HUES6 (cell line): Measurements from ENCODE around the gene TANGO6.
"Not testable (repeated sequence)": the region's sequence is repeated elsewhere in the genome, so short reads cannot be mapped to it uniquely, and the experiment has no call there.

Experiments
- H3K27ac ChIP-seq: 2 replicates; pipeline ENCODE4 v1.7.0; 2013; ENCODE audit warnings: low read depth, mild to moderate bottlenecking, low read length, inconsistent platforms
- H3K27me3 ChIP-seq: 2 replicates; pipeline ENCODE4 v1.6.1; 2013; ENCODE audit warnings: low read length; ENCODE audit not compliant: control insufficient read depth, insufficient read depth
- H3K36me3 ChIP-seq: 2 replicates; pipeline ENCODE4 v1.6.1; 2013; ENCODE audit warnings: low read length; ENCODE audit not compliant: control insufficient read depth, insufficient read depth
- H3K4me1 ChIP-seq: 2 replicates; pipeline ENCODE4 v1.6.1; 2013; ENCODE audit warnings: low read length; ENCODE audit not compliant: control insufficient read depth, insufficient read depth
- H3K4me3 ChIP-seq: 2 replicates; pipeline ENCODE4 v1.5.1; 2013; ENCODE audit warnings: low read depth, low read length
- H3K9ac ChIP-seq: one replicate; pipeline ENCODE4 v1.6.1; 2013; ENCODE audit warnings: mild to moderate bottlenecking, low read length
- H3K9me3 ChIP-seq: 2 replicates; pipeline ENCODE4 v1.6.1; 2013; ENCODE audit warnings: low read depth, low read length; ENCODE audit not compliant: control insufficient read depth, insufficient read depth

Gene TANGO6

GRCh38 chr16:68990172-68990845 is 147.0 kb downstream of the TANGO6 start:
- not testable (repeated sequence) for H3K4me3 ChIP-seq, H3K36me3 ChIP-seq, H3K27me3 ChIP-seq, H3K9me3 ChIP-seq, H3K9ac ChIP-seq, H3K27ac ChIP-seq
- H3K4me1 ChIP-seq = peaks cover 35% of the 10 kb centered on the region

GRCh38 chr16:68991075-68991474 is 147.7 kb downstream of the TANGO6 start:
- Histone ChIP-seq H3K4me1 (peaks cover 40% of the 10 kb centered on the region), H3K27ac (no peak overlapping the region), H3K9me3 (no peaks in the 10 kb centered on the region), H3K36me3 (no peaks in the 10 kb centered on the region), H3K4me3 (no peak overlapping the region), H3K27me3 (no peaks in the 10 kb centered on the region), H3K9ac (no peak overlapping the region)

GRCh38 chr16:68992521-68992920 is 149.2 kb downstream of the TANGO6 start:
- Histone ChIP-seq H3K4me1 (peaks cover 44% of the 10 kb centered on the region), H3K9me3 (0 out of 2 replicates have a peak, but pooled peaks cover 4% of the 10 kb centered on the region), H3K27me3 (no peaks in the 10 kb centered on the region), H3K4me3 (no peak overlapping the region), H3K36me3 (no peaks in the 10 kb centered on the region), H3K9ac (no peak overlapping the region), H3K27ac (no peak overlapping the region)

- no peak overlapping the region for H3K9ac ChIP-seq
- H3K9me3 ChIP-seq = 0 out of 2 replicates have a peak, but pooled peaks cover 7% of the 10 kb centered on the region
- H3K4me1 ChIP-seq = peaks cover 38% of the 10 kb centered on the region
- H3K36me3 ChIP-seq = no peaks in the 10 kb centered on the region
- H3K27ac ChIP-seq = no peak overlapping the region
- H3K27me3 ChIP-seq = no peaks in the 10 kb centered on the region
- no peak overlapping the region for H3K4me3 ChIP-seq
These were observed 150.1 kb downstream of the TANGO6 start for GRCh38 chr16:68993456-68993855.

GRCh38 chr16:68993885-68994284 is 150.6 kb downstream of the TANGO6 start:
- no peaks in the 10 kb centered on the region for H3K27me3 ChIP-seq
- H3K9me3 ChIP-seq = 0 out of 2 replicates have a peak, but pooled peaks cover 7% of the 10 kb centered on the region
- H3K36me3 ChIP-seq = no peaks in the 10 kb centered on the region
- H3K27ac ChIP-seq = no peak overlapping the region
- H3K4me3 ChIP-seq = no peak overlapping the region
- H3K4me1 ChIP-seq = peaks cover 36% of the 10 kb centered on the region
- H3K9ac ChIP-seq = no peak overlapping the region

GRCh38 chr16:68994324-68994723 is 151.0 kb downstream of the TANGO6 start:
- Histone ChIP-seq H3K27ac (no peak overlapping the region), H3K4me3 (no peak overlapping the region), H3K9me3 (peaks cover 10% of the 10 kb centered on the region; the same call in 1 of the 2 replicates), H3K9ac (no peak overlapping the region), H3K27me3 (no peaks in the 10 kb centered on the region), H3K4me1 (peaks cover 36% of the 10 kb centered on the region), H3K36me3 (no peaks in the 10 kb centered on the region)

DNA sequence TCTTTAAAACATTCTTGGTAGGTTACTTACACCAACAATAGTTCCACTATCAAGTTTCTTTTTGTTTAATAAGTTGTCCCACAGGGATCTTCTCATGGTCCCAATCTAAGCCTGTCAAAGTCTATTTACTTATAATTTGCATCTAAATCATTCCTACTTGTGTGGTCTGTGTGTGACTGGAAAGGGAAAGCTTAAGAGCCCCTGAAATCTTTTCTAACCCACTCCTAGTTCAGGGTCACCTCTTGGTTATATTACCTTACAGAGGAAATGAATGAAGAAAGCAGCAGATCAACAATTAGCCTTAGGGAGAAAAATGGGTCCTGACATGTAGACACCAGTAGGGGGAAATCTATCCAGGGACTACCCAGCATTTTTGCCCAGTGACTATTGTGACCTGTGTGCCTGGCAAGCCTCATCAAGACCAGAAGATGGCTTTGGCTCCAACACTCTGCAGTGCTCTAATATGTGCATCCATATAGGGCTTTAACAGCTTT is 151.7 kb downstream of the TANGO6 start:
- peaks cover 36% of the 10 kb centered on the region for H3K4me1 ChIP-seq

GRCh38 chr16:68997564-68997963 is 154.2 kb downstream of the TANGO6 start:
- Histone ChIP-seq H3K4me1 (peaks cover 36% of the 10 kb centered on the region), H3K27me3 (no peaks in the 10 kb centered on the region), H3K36me3 (0 out of 2 replicates have a peak, but pooled peaks cover 4% of the 10 kb centered on the region), H3K9me3 (peaks cover 21% of the 10 kb centered on the region), H3K27ac (no peak overlapping the region), H3K9ac (no peak overlapping the region), H3K4me3 (no peak overlapping the region)

More for the DNA sequence above, 151.7 kb downstream of the TANGO6 start:
- Histone ChIP-seq H3K27me3 (no peaks in the 10 kb centered on the region), H3K27ac (no peak overlapping the region), H3K9ac (no peak overlapping the region), H3K9me3 (peaks cover 11% of the 10 kb centered on the region), H3K36me3 (no peaks in the 10 kb centered on the region), H3K4me3 (no peak overlapping the region)

DNA sequence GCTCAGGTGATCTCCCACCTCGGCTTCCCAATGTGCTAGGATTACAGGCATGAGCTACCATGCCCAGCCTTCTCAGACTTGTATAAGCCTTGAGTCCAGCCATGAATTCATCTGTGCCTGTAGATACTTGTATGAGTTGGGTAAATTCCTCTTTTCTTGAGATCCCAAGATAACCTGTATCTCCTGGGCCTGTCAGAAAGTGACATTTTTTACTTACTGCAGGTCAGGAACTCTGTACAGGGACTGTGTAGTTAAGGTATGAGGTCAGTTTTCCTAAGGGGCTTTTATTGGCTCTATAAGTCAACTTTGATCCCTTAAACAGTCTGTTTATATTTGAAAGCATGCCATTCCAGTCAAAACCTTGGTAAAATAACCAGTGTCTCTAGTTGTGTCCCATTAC is 155.8 kb downstream of the TANGO6 start:
- 0 out of 2 replicates have a peak, but pooled peaks cover 4% of the 10 kb centered on the region for H3K36me3 ChIP-seq
- no peak overlapping the region for H3K9ac ChIP-seq
- peaks cover 26% of the 10 kb centered on the region for H3K4me1 ChIP-seq
- no peak overlapping the region for H3K27ac ChIP-seq
- H3K27me3 ChIP-seq = no peaks in the 10 kb centered on the region
- H3K4me3 ChIP-seq = no peak overlapping the region
- peaks cover 34% of the 10 kb centered on the region for H3K9me3 ChIP-seq

- H3K9me3 ChIP-seq = peaks cover 44% of the 10 kb centered on the region
- 0 out of 2 replicates have a peak, but pooled peaks cover 4% of the 10 kb centered on the region for H3K36me3 ChIP-seq
- no peaks in the 10 kb centered on the region for H3K4me1 ChIP-seq
- no peak overlapping the region for H3K9ac ChIP-seq
- H3K27ac ChIP-seq = no peak overlapping the region
- H3K4me3 ChIP-seq = no peak overlapping the region
- H3K27me3 ChIP-seq = no peaks in the 10 kb centered on the region
These were observed 160.2 kb downstream of the TANGO6 start for GRCh38 chr16:69003500-69003899.

DNA sequence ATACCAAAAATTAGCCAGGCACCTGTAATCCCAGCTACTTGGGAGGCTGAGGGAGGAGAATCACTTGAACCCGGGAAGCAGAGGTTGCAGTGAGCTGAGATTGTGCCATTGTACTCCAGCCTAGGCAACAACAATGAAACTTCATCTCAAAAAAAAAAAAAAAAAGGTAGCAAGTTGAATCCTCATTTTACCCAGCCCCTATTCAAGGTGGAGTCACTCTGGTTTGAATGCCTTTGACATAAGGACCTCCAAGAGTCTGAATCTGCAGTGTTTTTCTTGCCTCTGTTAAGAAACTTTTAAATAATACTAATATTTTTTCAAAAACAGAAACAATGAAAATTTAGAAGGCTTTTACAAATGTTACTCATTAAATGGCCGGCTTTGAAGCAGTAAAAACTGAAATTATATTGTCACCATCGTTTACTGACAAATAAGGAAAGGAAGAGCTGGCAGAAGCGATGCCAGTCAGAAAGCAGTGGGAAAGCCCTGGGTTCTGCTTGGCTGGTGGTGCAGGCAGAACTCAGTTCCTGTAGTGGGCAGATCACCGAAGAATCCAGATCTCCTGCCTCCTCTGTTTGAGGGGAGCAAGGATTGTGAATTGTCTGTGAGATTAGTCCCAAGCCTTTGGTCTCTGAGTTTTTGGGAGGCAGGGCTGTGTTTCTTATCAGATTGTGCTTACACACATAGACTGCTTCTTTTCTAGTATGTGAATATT is 162.5 kb downstream of the TANGO6 start:
- no peak overlapping the region for H3K9ac ChIP-seq
- H3K4me1 ChIP-seq = no peaks in the 10 kb centered on the region
- H3K9me3 ChIP-seq = peaks cover 41% of the 10 kb centered on the region
- H3K27me3 ChIP-seq = no peaks in the 10 kb centered on the region
- H3K4me3 ChIP-seq = no peak overlapping the region
- H3K27ac ChIP-seq = no peak overlapping the region
- H3K36me3 ChIP-seq = 0 out of 2 replicates have a peak, but pooled peaks cover 4% of the 10 kb centered on the region
